GM12873 (cell line): ENCODE measurements around the gene GALNT9.

ENCODE experiments used
- CTCF ChIP-seq: IDR thresholded peaks from 2 replicates; pipeline ENCODE4 v1.5.1; 2012; ENCODE audit warnings: low read depth, mild to moderate bottlenecking, moderate library complexity, low read length, control low read depth; ENCODE audit not compliant: insufficient read depth; ENCODE audit errors: missing control alignments

The GALNT9 gene

DNA sequence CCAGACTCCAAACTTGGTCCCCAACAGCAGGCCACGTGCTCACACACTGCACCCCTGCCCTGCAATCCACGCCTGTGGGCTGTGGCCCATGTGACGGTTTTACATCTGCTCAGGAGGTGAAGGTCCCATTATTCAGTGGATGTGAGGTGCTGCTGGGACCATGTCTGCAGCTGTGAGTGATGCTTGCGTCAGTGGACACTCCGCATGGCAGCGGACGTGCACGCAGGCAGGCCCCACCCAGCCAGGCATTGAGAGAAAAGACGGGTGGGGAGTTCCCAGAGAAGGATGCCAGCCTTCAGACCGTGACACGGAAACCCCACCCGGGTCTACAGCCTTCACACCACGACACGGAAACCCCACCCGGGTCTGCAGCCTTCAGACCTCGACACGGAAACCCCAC lies 117.6 kb downstream of the GALNT9 start:
- TF ChIP-seq CTCF = no peak

DNA sequence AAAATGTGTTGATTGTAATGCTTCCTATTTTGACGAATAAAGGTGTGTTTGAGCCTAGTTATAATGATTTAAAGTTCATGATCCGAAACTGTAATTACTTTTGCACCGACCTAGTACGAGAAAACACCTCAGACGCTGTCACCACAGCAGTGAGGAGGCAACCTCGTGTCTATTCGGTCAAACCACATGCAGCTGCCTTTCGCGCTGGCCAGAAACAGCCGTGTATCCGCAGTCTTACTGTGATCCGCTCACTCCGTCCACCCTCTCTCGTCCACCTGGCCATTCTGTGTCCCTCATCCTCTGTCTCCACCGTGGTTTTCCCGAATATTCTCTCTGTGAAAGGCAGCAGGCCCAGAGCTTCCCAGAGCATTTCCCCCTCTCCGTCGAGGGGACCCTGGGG lies 118.1 kb downstream of the GALNT9 start:
- TF ChIP-seq CTCF = no peak

- no peak for TF ChIP-seq CTCF
Measured at GRCh38 chr12:132210223-132211055, 119.0 kb downstream of the GALNT9 start.

GRCh38 chr12:132209619-132210222 lies 119.7 kb downstream of the GALNT9 start:
- TF ChIP-seq CTCF = no peak

DNA sequence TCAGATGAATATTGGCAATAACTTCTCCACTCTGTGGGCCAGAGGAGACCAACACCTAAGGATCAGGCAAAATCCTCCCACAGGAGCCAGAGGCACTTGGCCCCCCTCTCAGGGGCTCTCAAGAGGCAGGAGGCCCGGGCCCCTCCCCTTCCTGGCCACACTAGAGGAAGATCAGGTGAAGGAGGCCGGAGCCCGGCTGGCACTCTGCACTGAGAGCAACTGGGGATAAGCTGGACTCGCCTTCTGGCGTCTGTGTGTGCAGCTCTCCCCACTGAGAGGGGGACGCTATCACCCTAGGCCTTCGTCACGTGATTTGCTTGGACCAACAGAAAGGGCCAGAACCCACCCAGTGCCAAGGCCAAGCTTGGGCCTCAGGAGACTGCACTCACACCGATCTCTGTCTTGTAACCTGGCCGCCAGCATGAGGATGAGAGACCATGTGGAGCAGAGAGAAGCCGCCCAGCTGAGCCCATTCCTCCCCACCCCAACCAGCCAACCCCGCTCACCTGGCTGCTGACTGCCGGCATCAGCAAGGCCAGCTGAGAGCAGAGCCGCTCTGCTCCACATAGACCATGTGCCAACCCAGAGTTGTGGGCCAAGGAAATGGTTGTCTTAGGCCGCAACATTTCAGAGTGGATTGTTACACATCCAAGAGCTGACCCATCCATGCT lies 121.1 kb downstream of the GALNT9 start:
- no peak for TF ChIP-seq CTCF

DNA sequence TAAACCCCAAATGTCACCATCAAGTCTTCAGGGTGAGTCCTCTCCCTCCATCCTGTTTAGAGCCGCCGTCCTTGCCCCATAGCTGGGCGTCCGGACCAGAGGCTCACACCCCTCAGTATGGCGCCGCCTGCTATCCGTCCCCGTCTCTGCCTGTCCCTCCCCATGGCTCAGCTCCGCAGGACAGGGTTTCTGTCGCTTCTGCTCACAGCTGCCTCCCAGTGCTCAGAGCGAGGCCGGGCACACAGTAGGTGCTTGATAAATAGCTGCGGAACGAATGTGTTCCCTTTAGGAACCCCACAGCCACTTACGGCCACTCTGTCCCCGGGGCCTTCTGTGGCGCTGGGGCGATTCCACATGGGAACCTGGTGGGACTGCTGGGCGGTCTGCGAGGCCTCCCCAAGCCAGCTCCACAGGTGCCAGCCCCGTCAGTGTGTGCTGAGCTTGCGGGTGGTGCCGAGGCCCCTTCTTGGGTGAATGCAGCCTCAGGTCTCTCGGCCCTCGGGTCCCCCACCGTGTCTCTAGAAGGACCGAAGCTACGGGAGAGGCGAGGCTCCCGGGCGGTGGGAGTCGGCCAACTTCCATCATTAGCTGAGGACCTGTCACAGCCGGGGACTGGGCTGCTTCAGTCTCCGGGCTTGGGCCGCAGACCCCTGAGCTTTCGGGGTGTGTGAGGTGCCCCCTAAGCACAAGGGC lies 122.2 kb downstream of the GALNT9 start:
- TF ChIP-seq CTCF = no peak

- TF ChIP-seq CTCF = no peak
Measured at GRCh38 chr12:132206046-132206434, 123.3 kb downstream of the GALNT9 start.
